GM23248 (cell line): ENCODE data around the gene OR4D5.

ENCODE experiments used
- EZH2 ChIP-seq: fragments of 200-600 bp; sonication (generic); IDR thresholded peaks from 2 replicates; pipeline ENCODE4 v1.6.1; 2018; ENCODE audit warnings: antibody characterized with exemption, mild to moderate bottlenecking; ENCODE audit not compliant: insufficient read depth, poor library complexity, severe bottlenecking
- EZH2phosphoT487 ChIP-seq: fragments of 200-600 bp; sonication (generic); IDR thresholded peaks from 2 replicates; pipeline ENCODE4 v1.6.1; 2018; ENCODE audit warnings: antibody characterized with exemption, moderate library complexity, mild to moderate bottlenecking, low read depth; ENCODE audit not compliant: insufficient read depth

DNA sequence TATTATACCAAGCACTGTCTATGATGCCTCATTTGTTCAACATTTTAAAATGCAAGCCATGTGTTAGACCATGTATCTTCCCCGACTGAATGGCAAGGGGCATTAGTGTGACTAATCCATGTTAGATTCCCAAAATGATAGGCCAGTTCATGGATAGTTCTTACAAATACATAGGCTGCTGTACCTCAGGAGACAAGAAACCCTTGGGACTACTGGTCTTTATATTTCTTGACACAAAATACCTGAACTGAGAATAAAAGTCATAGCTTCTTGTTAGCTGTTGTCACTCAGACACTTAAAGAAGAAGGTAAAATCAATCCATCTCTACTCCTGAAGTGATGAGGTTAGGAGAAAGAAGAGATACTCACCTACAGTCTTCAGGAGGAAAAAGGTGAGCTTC is 37.5 kb upstream of the OR4D5 start, which contains the start of gene OR8D4:
- TF ChIP-seq EZH2 (no peak), EZH2phosphoT487 (no peak)
